ENCODE measurements around the gene HMGB2.

Gene HMGB2

GRCh38 chr4:173325007-173325736, 9.0 kb downstream of the HMGB2 start:
- Mint-ChIP-seq H3K27me3 (no peaks in the 10 kb centered on the region), H3K4me1 (peaks cover 19% of the 10 kb centered on the region), H3K27ac (peak overlapping the region; percentile 62), H3K4me3 (no peak overlapping the region), H3K9me3 (no peaks in the 10 kb centered on the region), H3K36me3 (peaks cover 48% of the 10 kb centered on the region)
- DNase-seq: no peak
- CTCF ChIA-PET: no interaction called here

GRCh38 chr4:173319696-173320095, 14.5 kb downstream of the HMGB2 start:
- Mint-ChIP-seq H3K36me3 (peaks cover 29% of the 10 kb centered on the region), H3K27me3 (no peaks in the 10 kb centered on the region), H3K27ac (no peak overlapping the region), H3K9me3 (no peaks in the 10 kb centered on the region), H3K4me3 (no peak overlapping the region), H3K4me1 (no peaks in the 10 kb centered on the region)
- CTCF ChIA-PET: interaction anchor here (0.6 to 5.0 kb wide), 11 partner anchors 10 to 293 kb away, joined by 3 to 105 read pairs (median 6); partner anchors contain the start of genes HMGB2 and SAP30
- no peak for DNase-seq

DNA sequence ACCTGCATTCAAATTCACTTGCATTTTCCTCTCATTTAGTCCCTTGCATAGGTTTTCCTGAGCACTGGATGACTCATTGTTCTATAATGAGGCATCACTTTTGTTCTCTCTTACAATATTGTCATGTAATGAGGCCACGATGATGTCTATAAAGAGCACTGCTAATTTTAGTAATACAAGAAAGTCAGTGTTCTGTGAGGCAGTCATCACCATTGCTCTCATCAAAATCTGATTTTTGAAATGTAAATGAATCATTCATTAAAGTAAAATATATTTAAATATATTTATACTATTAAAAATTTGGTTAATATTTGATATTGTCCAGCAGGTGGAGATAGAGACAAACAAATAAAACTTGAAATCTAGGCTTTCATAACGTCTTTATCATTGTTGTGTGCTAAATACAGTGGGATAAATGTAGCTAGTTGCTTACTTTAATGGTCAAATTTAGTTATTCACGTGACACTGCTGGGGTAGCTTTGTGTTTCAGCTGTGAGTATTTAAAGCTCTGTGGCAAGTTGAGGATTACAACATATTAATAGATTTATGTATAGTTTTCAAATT, 15.4 kb downstream of the HMGB2 start:
- H3K4me3 Mint-ChIP-seq: no peak overlapping the region
- H3K27ac Mint-ChIP-seq: no peak overlapping the region
- no peak for DNase-seq
- H3K9me3 Mint-ChIP-seq: no peaks in the 10 kb centered on the region
- no peaks in the 10 kb centered on the region for H3K27me3 Mint-ChIP-seq
- H3K4me1 Mint-ChIP-seq: no peaks in the 10 kb centered on the region
- CTCF ChIA-PET: interaction anchor here (0.7 to 5.0 kb wide), 20 partner anchors 9 to 305 kb away, joined by 3 to 105 read pairs (median 4); partner anchors contain the start of genes HMGB2 and SAP30
- H3K36me3 Mint-ChIP-seq: peaks cover 29% of the 10 kb centered on the region

- Mint-ChIP-seq H3K36me3 (peaks cover 29% of the 10 kb centered on the region), H3K4me3 (no peak overlapping the region), H3K4me1 (no peaks in the 10 kb centered on the region), H3K9me3 (no peaks in the 10 kb centered on the region), H3K27ac (no peak overlapping the region), H3K27me3 (no peaks in the 10 kb centered on the region)
- no peak for DNase-seq
- CTCF ChIA-PET: interaction anchor here (0.7 to 5.0 kb wide), 14 partner anchors 9 to 305 kb away, joined by 3 to 105 read pairs (median 6); partner anchors contain the start of genes HMGB2 and SAP30
Observed at GRCh38 chr4:173318240-173318639, 15.9 kb downstream of the HMGB2 start.

- CTCF ChIA-PET: interaction anchor here (1.0 to 3.8 kb wide), 2 partner anchors 104 to 303 kb away, joined by 3 to 31 read pairs; no protein-coding TSS in a partner anchor
- Mint-ChIP-seq H3K4me3 (no peak overlapping the region), H3K9me3 (no peaks in the 10 kb centered on the region), H3K36me3 (peaks cover 26% of the 10 kb centered on the region), H3K4me1 (no peaks in the 10 kb centered on the region), H3K27me3 (no peaks in the 10 kb centered on the region), H3K27ac (no peak overlapping the region)
- DNase-seq: no peak
Observed at GRCh38 chr4:173317004-173317403, 17.2 kb downstream of the HMGB2 start.

GRCh38 chr4:173316060-173316459, 18.1 kb downstream of the HMGB2 start:
- DNase-seq: no peak
- H3K36me3 Mint-ChIP-seq: peaks cover 25% of the 10 kb centered on the region
- no peak overlapping the region for H3K27ac Mint-ChIP-seq
- no peak overlapping the region for H3K4me3 Mint-ChIP-seq
- CTCF ChIA-PET: interaction anchor here (1.0 kb wide), 1 partner anchor 302 kb away, joined by 3 read pairs; no protein-coding TSS in a partner anchor
- no peaks in the 10 kb centered on the region for H3K27me3 Mint-ChIP-seq
- H3K4me1 Mint-ChIP-seq: no peaks in the 10 kb centered on the region
- no peaks in the 10 kb centered on the region for H3K9me3 Mint-ChIP-seq

DNA sequence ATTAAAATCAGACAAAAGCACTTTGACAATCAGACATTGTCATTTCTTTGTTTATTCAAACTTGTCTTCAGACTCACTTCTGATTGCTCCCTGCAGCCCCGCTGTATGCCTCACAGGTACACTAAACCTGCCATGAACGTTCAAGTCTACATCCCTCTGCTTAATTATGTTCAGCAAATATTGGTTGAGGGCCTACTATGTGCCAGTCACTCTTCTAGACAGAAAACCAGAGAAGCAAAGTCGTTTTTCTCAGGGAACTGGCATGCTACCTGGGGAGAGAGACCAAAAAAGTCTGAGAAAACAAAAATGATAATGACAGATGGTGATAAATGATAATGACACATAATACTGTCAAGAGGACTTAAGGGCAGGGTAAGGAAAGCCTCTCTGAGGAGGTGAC, 19.4 kb downstream of the HMGB2 start:
- H3K4me3 Mint-ChIP-seq: no peak overlapping the region
- H3K27me3 Mint-ChIP-seq: no peaks in the 10 kb centered on the region
- CTCF ChIA-PET: interaction anchor here (2.0 kb wide), 1 partner anchor 13 kb away, joined by 13 read pairs; no protein-coding TSS in a partner anchor
- H3K4me1 Mint-ChIP-seq: no peaks in the 10 kb centered on the region
- H3K9me3 Mint-ChIP-seq: no peaks in the 10 kb centered on the region
- DNase-seq: no peak
- H3K36me3 Mint-ChIP-seq: peaks cover 20% of the 10 kb centered on the region
- no peak overlapping the region for H3K27ac Mint-ChIP-seq

DNA sequence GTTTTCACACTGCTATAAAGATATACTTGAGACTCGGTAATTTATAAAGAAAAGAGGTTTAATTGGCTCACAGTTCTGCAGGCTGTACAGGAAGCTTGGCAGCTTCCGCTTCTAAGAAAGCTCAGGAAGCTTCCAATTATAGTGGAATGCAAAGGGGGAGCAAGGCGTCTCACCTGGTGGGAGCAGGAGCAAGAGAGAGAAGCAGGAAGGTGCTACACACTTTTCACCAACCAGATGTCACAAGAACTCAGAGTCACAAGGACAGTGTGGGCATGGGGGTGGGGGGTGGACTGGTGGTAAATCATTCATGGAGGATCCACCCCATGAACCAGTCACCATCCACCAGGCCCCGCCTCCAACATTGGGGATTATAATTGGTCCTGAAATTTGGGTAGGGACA, 22.8 kb downstream of the HMGB2 start:
- CTCF ChIA-PET: interaction anchor here (2.3 kb wide), 1 partner anchor 10 kb away, joined by 16 read pairs; no protein-coding TSS in a partner anchor
- no peak for DNase-seq
- H3K4me3 Mint-ChIP-seq: no peak overlapping the region
- H3K9me3 Mint-ChIP-seq: no peaks in the 10 kb centered on the region
- peaks cover 10% of the 10 kb centered on the region for H3K36me3 Mint-ChIP-seq
- no peaks in the 10 kb centered on the region for H3K4me1 Mint-ChIP-seq
- no peaks in the 10 kb centered on the region for H3K27me3 Mint-ChIP-seq
- H3K27ac Mint-ChIP-seq: no peak overlapping the region

DNA sequence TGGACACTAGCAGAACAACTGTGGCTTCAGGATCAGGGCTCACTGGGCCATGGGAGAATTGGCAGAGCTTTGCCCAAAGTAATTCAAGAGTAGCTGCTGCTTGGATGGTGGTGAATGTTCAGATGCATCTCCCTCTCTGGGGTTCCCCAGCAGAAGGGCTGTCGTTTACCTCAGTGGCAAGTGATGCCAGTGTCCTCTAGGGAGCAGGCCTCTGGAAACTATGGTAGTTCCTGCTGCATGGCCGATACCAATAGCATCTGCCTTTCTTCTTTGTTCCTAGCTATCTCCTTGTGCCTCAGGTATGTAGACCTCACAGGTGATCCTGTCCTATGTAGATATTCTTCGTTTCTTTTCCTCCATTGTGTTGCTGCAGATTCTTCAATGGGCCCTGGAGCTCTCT, 26.4 kb downstream of the HMGB2 start:
- Mint-ChIP-seq H3K27me3 (no peaks in the 10 kb centered on the region), H3K27ac (no peak overlapping the region), H3K4me1 (no peaks in the 10 kb centered on the region), H3K4me3 (no peak overlapping the region), H3K36me3 (peaks cover 11% of the 10 kb centered on the region), H3K9me3 (no peaks in the 10 kb centered on the region)
- CTCF ChIA-PET: interaction anchor here (1.3 to 2.5 kb wide), 2 partner anchors 11 to 295 kb away, joined by 7 to 10 read pairs; no protein-coding TSS in a partner anchor
- DNase-seq: no peak

- H3K9me3 Mint-ChIP-seq: no peaks in the 10 kb centered on the region
- peak; percentile 36 for DNase-seq
- H3K4me3 Mint-ChIP-seq: no peak overlapping the region
- peaks cover 2% of the 10 kb centered on the region for H3K36me3 Mint-ChIP-seq
- H3K4me1 Mint-ChIP-seq: no peaks in the 10 kb centered on the region
- H3K27me3 Mint-ChIP-seq: no peaks in the 10 kb centered on the region
- CTCF ChIA-PET: interaction anchor here (0.6 to 4.1 kb wide), 50 partner anchors 9 to 296 kb away, joined by 3 to 66 read pairs (median 4); partner anchors contain the start of genes HMGB2 and SCRG1
- H3K27ac Mint-ChIP-seq: no peak overlapping the region
Observed at GRCh38 chr4:173301518-173302201, 32.5 kb downstream of the HMGB2 start.

DNA sequence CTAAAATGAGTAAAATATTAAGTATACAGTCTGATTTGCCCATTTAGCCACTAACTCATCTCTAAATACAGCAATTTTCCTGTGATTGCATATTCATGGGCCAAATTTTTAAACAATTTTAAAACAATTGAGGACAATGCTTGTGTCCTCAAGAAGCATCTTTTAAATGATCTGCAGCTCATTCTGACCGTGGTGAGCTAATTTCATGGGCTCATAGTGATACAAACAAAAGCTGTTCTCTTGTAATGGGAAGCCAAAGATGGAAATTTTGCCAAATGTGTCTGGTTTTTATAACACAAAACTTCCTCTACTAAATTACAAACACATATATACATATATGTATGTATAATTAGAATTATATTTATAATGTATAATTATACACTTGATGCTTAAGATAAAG, 39.7 kb downstream of the HMGB2 start:
- Mint-ChIP-seq H3K4me1 (peaks cover 5% of the 10 kb centered on the region), H3K36me3 (no peaks in the 10 kb centered on the region), H3K4me3 (no peak overlapping the region), H3K27me3 (no peaks in the 10 kb centered on the region), H3K9me3 (no peaks in the 10 kb centered on the region), H3K27ac (no peak overlapping the region)
- DNase-seq: no peak
- CTCF ChIA-PET: no interaction called here

GRCh38 chr4:173293663-173294062, 40.5 kb downstream of the HMGB2 start:
- CTCF ChIA-PET: interaction anchor here (0.6 to 3.2 kb wide), 3 partner anchors 8 to 25 kb away, joined by 3 to 41 read pairs (median 4); no protein-coding TSS in a partner anchor
- no peak for DNase-seq
- Mint-ChIP-seq H3K9me3 (no peaks in the 10 kb centered on the region), H3K27ac (no peak overlapping the region), H3K4me1 (peaks cover 13% of the 10 kb centered on the region), H3K27me3 (no peaks in the 10 kb centered on the region), H3K4me3 (no peak overlapping the region), H3K36me3 (no peaks in the 10 kb centered on the region)

DNA sequence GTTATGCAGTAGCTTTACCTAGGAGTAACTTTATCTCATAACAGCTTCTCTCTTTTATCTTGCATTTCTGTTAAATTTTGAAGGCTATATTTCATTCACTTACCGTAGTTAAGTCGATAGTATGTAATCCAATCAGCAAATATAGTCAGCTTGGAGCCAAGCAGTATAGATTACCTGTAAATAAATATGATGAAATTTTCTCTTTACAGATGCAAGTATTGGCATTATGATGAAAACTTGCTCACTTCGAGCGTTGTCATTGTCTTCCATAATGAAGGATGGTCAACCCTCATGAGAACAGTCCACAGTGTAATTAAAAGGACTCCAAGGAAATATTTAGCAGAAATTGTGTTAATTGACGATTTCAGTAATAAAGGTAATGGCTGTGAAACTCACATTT, 42.3 kb downstream of the HMGB2 start:
- Mint-ChIP-seq H3K36me3 (no peaks in the 10 kb centered on the region), H3K9me3 (peaks cover 6% of the 10 kb centered on the region), H3K27me3 (no peaks in the 10 kb centered on the region), H3K4me3 (no peak overlapping the region), H3K27ac (no peak overlapping the region), H3K4me1 (peaks cover 17% of the 10 kb centered on the region)
- CTCF ChIA-PET: interaction anchor here (0.7 to 3.2 kb wide), 4 partner anchors 10 to 125 kb away, joined by 3 to 41 read pairs (median 4); no protein-coding TSS in a partner anchor
- no peak for DNase-seq

GRCh38 chr4:173289353-173289727, 44.8 kb downstream of the HMGB2 start:
- CTCF ChIA-PET: interaction anchor here (0.9 to 1.7 kb wide), 4 partner anchors 10 to 127 kb away, joined by 3 to 13 read pairs (median 4); no protein-coding TSS in a partner anchor
- peaks cover 20% of the 10 kb centered on the region for H3K9me3 Mint-ChIP-seq
- H3K27ac Mint-ChIP-seq: peak overlapping the region; percentile 38
- no peak for DNase-seq
- peaks cover 6% of the 10 kb centered on the region for H3K36me3 Mint-ChIP-seq
- H3K4me1 Mint-ChIP-seq: peaks cover 17% of the 10 kb centered on the region
- peak overlapping the region; percentile 66 for H3K4me3 Mint-ChIP-seq
- H3K27me3 Mint-ChIP-seq: no peaks in the 10 kb centered on the region

Measured in activated naive CD4-positive, alpha-beta T cell treated with anti-CD3 and anti-CD28 coated beads, Interleukin-2, amount 10 ng/mL, durations not matched to agents 7 days and 5 days (primary cell).